HG02642 (cell line): ENCODE data around the gene RALGPS2.
"Not testable (repeated sequence)": the region's sequence is repeated elsewhere in the genome, so short reads cannot be mapped to it uniquely, and the experiment has no call there.

ENCODE experiments used
- ATAC-seq: cut with Tn5 transposase; IDR thresholded peaks from one replicate; pipeline ENCODE4 v1.9.1; 2021; ENCODE audit warnings: mild to moderate bottlenecking; ENCODE audit not compliant: unreplicated experiment, poor library complexity

Gene RALGPS2

GRCh38 chr1:178847919-178848318, 122.9 kb downstream of the RALGPS2 start:
- ATAC-seq: not testable (repeated sequence)

GRCh38 chr1:178849918-178850317, 124.9 kb downstream of the RALGPS2 start:
- no peak for ATAC-seq

DNA sequence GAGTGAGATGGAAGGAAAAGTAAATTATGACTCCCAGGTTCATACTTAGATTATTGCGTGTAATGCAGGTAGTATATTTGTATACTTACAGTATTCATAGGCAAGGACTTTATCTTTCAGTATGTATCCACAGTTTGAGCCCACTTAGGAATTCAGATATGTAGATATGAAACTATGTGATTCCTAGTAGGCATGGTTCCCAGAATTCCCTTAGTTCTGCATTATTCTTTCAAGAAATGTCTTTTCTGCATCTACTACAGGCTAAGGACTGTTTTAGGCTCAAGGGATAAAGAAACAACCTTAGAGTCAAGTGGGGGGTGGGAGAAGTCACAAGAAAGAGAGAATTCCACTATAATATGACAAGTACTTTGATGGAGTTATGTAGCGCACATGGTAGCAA, 132.1 kb downstream of the RALGPS2 start:
- no peak for ATAC-seq

DNA sequence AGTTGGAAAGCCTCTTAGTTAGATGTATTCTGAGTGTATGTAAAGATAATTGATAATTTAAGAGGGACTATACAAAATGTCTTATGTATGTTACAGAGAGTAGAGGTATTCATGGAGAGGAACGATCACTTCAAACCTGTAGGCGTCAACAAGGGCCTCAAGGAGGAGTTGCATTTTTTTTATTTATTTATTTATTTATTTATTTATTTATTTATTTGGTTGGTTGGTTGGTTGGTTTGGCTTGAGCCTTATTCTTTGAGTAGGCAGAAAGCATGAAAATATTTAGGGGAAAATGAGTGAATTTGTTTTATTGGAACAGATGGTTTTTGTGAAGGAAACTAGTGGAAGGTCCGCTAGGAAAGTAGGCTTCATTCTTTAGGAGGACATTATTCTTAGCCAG, 137.4 kb downstream of the RALGPS2 start:
- no peak for ATAC-seq

- no peak for ATAC-seq
Observed at GRCh38 chr1:178862864-178863263, 137.8 kb downstream of the RALGPS2 start.

DNA sequence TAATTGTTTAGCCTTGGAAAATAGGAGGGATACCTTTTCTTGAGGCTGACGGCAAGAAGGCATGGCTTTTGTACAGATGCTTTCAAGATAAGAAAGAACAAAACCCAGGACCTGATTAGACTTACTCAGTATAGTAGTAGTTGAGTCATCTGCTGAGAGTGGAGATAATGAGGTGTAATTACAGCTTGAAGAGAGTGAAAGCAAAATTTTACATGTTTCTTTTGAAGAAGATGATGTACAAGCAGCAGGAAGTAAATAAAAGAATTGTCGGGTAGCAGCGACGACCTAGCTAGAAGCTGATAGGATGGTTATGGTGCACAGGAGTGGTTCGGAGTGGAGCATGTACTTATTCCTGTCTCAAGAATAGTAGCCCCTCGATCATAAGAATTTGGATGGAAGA, 139.3 kb downstream of the RALGPS2 start:
- no peak for ATAC-seq

GRCh38 chr1:178867670-178868069, 142.6 kb downstream of the RALGPS2 start:
- ATAC-seq: no peak

DNA sequence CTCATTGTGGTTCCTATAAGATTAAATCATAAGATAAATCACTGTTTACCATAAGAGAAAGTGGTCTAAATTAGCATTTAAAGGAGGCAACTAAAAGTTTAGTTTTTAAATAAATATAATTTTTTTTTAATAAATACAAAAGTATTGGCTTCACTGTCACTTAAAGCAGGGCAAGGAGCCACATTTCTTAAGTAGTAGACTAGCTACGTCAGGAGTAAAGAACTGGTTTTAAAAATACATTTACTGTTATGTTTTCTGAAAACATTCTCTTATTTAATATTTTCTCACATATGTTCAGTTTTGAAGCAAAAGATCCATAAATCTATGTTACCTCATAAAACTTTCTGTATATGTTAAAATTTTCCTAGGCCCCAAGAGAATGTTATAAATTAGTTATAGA, 143.7 kb downstream of the RALGPS2 start:
- ATAC-seq: no peak

DNA sequence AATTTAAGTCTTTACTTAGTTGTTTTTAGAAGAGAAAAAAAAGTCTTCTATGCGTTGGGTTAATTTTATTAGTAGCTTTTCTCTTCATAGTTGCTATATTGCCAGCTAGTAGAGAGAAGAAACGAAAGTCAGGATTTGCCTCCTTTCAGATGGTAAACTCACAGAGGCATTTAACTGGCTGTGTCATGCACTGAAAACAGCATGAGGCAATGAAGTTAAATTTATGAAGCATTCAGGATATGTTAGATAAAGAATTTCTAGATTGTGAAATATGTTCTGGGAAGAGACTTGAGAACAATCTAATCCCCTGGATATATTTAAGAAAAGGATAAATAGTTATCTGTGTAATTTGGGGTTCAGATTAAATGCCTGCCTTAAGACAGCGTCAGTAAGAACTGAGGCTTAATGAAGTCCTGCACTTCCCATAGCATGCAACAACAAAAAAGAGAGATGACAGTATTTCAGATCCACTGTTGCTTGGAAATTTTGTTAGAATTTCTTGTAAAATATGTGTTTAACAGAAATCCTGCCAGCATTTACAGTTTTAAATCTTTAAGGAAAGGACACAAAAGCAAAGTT, 144.2 kb downstream of the RALGPS2 start:
- no peak for ATAC-seq

GRCh38 chr1:178870221-178870620, 145.2 kb downstream of the RALGPS2 start:
- ATAC-seq: no peak

DNA sequence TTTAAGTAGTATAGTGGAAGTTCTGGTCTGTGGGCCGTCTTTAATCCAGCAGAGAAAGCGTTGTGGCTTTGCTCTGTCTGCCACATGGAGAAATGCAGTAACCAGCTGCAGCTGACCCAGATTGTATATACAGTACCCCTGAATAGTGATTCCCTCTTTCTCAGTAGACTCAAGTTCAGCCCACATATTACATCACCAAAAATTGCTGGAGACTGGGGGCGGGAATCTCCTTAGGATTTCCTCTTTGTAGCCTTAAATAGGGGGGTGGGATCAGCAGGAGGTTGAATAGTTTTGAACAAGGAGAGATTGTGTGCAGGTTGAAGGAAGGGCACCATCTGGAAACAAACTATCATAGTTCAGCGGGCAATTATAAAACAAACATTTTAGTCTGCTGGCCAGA, 145.9 kb downstream of the RALGPS2 start, which contains the start of gene ANGPTL1:
Gene ANGPTL1, minus strand, starts transcription at position 134 of the 400 bp plus-strand sequence. CDS start 5,301 bp downstream, outside the sequence.
- ATAC-seq: no peak

- no peak for ATAC-seq
Observed at GRCh38 chr1:178871551-178872320, 146.7 kb downstream of the RALGPS2 start.

- no peak for ATAC-seq
Observed at GRCh38 chr1:178874966-178875365, 149.9 kb downstream of the RALGPS2 start.

- no peak for ATAC-seq
Observed at GRCh38 chr1:178875936-178876335, 150.9 kb downstream of the RALGPS2 start.

- no peak for ATAC-seq
Observed at GRCh38 chr1:178877896-178878295, 152.9 kb downstream of the RALGPS2 start.

DNA sequence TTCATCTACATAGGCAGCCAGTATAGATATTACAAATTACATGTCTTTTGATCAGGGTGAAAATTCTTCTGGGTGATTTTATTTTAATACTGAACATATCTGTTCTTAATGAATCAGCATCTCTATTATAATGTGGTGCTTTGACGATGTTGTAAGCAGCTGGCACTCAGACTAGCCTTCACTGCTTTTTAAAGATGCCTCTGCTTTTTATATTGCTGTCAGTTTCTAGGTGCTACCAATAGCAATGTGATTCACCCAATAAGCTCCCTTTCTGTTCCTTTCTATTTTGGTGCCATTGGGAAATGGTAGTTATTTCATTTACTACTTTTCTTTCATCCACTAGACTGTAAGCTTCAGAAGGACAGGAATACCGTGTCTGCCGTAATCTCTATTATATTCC, 156.9 kb downstream of the RALGPS2 start:
- no peak for ATAC-seq

DNA sequence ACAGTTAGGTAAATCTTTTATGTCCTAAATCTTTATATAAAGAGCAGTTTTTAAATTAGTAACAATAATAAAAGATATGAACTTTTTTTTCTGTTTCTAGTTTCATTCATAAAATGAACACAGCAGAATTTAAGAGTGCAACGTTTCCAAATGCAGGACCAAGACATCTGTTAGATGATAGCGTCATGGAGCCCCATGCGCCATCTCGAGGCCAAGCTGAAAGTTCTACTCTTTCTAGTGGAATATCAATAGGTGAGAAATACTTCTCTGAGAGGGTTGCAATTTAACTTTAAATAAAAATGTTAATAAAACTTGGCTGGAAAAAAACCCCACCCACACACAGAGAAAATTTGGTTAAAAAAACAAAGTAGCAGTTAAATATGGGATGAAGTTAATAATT, 160.8 kb downstream of the RALGPS2 start:
- no peak for ATAC-seq

GRCh38 chr1:178886551-178886950, 161.5 kb downstream of the RALGPS2 start:
- no peak for ATAC-seq

DNA sequence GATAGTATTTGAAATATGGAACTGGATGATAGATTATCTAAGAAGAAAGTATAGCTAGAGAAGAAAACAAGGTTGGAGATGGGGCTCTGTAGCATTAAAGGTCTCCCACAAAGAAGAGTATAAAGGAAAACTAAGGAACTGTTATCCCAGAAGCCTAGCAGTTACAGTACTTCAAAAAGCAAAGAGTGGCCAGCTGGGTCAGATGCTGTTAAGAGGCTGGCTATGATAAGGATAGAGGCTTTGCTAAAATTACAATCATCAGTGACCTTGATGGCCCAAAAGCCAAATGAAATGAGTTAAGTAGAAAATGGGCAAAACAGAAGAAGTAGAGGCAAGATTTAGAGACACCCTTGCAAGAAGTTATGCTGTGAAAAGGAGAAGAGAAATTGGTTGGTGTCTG, 170.9 kb downstream of the RALGPS2 start:
- no peak for ATAC-seq

DNA sequence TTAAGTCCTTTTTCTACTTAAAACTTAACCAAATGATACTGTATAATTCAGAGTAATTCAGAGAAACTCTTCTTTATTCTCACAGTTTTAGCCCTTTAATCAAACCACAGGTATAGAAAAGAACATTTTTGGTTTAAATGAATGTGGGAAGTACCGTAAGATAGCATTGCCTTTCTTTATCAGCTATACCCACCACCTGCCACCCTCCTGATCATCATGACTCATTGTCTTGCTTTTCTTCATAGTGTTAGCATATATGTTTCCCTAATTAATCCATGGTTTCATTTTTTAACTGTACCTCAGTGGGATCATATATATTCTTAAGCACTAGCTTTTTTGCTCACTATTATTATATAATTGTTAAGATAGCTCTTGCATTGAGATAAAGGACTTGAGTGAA, 173.4 kb downstream of the RALGPS2 start:
- no peak for ATAC-seq

DNA sequence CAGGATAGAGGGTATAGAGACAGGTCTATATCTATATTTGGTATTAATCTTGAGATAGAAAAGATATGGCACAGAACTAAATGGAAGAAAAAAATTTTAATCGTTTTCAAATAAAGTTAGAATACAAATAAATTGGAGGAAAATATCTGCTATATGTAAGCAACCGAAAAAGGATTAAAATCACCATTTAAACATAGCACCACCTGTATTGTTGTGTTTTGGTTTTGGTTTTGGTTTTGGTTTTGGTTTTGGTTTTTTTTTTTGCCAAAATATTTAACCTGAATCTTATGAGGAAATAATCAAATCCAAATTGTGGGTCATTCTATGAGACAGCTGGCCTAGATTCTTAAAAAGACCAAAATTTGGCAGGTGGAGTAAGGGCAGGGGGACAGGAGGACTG, 174.4 kb downstream of the RALGPS2 start:
- no peak for ATAC-seq
